Renal cortex interstitium (tissue), 11 donors: ENCODE measurements around the gene FLCN. TPM values are rescaled to one million over a fixed set of nuclear protein-coding genes. Genes with fewer than 3 reads are reported as not detected.
A peak's percentile ranks its signal among the peaks of the same experiment; 100 is the strongest.
"Not testable (repeated sequence)": the region's sequence is repeated elsewhere in the genome, so short reads cannot be mapped to it uniquely, and the experiment has no call there.

ENCODE experiments used
- DNase-seq, 11 donors: peaks; one replicate each; pipeline ENCODE4 v3.0.0-alpha.2; 2013; ENCODE audit warnings: low read depth in 9 of 11, low spot score in 4 of 11; ENCODE audit errors: extremely low read depth in 1 of 11
- polyA plus RNA-seq, 3 donors: library from polyadenylated mRNA; unstranded; fragments of 120-200 nt; gene quantifications; one replicate each; pipeline ENCODE4 v1.2.1, GENCODE V29; 2013; ENCODE audit not compliant: insufficient read length in 3 of 3

The FLCN gene
- polyA plus RNA-seq, 3 donors = 27.1 to 41.8 (median 29.7) TPM

DNA sequence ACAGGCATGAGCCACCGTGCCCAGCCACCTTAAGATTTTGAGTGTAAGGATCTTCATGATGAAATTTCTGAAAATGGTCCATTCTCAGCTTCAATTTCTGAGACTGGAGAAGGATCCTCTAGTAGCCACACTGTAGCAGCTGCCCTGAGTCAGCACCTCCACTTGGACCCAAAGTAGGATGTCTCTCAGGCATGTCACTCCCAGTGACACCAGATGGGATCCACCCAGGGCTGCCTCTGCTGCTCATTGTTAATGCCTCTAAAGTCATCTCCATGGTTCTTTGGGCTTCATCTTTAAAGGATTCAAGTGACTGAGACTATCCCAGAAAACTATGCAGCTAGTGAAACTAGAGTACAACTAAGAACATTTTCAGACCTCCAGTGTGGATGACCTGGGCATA lies 38.7 kb downstream of the FLCN start:
- no peak for DNase-seq

DNA sequence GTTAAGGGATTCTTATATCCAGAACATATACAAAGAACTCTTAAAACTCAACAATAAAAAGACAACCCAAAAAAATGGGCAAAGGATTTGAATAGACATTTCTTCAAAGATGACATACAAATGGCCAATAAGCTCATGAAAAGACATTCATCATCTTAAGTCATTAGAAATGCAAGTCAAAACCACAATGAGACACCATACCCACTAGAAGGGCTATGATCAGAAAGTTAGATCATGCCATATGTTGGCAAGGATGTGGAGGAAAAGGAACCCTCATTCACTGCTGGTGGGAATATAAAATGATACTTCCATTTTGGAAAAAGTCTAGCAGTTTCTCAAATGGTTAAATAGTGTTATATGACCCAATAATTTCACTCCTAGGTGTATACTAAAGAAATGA lies 40.2 kb downstream of the FLCN start:
- DNase-seq = no peak

DNA sequence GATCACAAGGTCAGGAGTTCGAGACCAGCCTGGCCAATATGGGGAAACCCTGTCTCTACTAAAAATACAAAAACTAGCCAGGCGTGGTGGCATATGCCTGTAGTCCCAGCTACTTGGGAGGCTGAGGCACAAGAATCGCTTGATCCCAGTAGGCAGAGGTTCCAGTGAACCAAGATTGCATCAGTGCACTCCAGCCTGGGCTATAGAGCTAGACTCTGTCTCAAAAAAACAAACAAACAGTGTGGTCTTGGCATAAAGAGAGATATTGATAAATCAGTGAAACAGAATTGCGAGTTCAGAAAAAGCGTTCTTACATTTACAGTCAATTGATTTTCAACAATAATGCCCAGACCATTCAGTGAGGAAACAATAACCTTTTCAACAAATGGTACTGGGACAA lies 41.5 kb downstream of the FLCN start:
- not testable (repeated sequence) for DNase-seq

DNA sequence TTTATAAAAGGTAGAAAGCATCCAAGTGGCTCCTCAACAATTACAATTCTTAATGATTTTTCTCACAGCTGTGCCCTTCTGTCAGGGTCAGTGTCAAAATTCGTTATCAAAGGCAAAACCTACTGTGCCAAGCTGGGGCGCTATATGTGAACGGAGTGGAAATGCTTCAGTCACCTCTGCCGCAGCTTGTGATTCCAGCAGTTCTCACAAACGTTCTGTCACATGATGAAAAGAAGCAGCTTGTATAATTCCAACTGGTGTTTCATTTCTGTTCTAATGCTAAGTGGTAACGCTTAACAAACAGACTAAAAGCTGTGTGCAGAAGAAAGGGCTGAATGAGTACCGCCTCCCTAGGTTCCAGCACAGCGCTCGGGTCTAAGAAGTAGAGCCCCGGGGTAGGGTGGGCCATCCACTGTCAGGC lies 45.0 kb downstream of the FLCN start:
- peak in 1 of 11 donors; percentile 31 for DNase-seq

DNA sequence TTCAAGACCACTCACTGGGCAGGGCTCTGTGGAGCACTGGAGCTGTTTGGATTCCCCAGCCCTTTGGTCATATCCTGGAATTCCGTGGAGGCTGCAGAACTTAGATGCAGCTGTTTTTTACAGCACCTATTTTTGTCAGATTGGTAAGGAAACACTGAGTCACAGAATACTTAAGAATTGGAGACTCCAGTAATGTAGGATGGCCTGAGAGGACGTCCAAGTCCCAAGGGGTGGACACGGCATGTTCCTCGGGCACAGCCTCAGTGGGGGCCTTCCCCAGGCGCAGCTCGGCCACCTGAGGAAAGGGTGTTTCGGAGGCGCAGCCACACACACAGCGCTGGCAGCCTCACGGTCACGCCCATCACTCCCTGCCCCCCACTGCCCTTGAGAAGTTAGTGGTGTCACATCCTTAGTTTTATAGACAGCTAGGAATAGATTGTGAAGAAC lies 45.6 kb downstream of the FLCN start:
- no peak for DNase-seq

DNA sequence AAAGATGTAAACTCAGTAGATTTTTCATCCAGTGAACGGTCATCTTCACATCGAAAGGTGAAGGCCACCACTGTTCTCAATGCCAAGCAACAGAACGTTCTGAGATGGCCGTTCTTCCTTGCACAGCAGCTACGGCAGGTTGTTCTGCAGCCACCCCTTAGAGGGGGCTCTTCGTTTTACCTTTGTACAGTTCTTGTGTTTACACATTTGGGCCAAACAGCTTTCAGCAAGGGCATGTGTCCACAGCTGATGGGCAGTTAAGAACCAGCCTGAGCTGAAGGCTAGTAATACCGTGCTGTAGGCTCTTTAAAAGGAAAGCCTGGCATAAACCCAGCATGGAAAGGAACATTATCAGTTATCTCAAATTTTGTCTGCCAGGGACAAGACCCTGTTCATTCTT lies 46.8 kb downstream of the FLCN start:
- no peak for DNase-seq

DNA sequence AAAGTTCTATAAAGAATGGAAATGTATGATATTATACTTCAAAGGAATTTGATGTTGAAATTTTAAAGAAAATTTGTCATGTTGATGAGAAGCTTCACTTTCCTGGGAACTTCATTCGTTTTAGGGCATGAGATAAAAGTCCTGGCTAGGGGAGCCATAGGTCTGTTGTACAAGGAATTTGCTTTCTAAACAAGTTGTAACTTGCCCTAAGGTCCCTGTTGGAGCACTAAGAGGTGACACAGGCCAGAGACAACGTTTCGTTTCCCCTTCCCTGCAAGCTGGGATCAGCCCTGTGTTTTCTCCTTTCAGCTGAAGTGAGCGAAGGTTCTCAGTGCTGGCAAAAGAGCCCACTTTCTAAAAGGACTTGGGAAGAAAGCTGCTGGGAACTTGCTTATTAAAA lies 47.4 kb downstream of the FLCN start:
- DNase-seq = no peak

DNA sequence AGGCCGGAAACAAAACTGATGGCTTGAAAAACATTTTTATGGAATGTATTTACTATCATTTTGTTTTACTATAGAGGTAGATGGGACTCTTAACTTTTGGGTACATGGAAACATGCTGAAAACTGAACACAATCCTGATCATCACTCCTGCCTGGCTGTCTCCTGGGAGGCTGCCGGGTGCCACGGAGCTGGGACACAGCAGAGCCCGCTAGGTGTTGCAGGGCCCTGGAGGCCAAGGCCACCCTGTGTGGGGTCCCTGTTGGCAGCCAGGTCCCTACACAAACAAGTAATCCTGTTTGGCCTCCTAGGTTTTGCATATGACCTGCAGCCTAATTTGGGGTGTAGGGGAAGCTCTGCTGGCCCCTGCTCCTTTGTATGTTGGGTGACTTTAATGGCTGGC lies 48.4 kb downstream of the FLCN start:
- DNase-seq = no peak

DNA sequence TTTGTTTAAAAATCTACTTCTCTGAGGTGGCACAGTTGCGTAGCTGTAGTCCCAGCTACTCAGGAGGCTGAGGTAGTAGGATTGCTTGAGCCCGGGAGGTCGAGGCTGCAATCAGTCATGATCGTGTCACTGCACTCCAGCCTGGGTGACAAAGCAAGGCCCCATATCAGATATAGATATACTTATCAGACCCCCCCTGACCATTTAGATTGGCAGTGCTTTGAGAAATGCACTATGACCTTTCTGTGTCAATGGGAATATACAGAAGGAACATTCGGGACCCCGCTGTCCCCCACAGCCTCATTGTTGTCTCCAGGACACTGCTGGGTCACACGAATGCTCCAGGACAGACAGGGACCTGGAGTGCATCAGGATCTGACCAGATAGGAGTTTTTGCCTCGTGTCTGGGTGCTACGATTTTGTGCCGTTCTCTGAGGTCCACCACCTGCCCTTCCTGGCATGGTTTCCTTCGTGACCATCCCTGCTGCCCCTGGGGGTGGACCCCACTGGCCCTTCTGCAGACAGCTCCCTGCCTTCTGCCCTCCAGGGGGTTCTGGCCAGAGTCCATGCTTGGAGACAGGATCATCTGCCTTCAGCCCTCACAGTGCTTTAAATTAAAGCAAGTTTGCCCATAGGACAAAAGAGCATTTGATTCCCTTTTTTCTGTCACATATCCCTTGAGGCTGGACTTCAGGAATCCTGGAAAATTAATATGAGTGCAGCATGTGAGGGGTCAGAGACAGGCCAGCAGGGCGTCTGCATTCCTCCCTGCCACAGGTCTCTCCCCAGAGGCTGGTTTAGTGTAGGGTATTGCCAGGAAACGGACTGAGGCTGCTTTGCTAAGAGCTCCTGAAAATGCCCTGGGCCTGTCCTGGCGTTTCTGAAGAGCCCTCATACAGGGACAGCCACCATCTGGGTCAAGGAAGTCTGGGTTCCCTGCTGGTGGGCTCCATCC lies 50.1 kb downstream of the FLCN start:
- no peak for DNase-seq

DNA sequence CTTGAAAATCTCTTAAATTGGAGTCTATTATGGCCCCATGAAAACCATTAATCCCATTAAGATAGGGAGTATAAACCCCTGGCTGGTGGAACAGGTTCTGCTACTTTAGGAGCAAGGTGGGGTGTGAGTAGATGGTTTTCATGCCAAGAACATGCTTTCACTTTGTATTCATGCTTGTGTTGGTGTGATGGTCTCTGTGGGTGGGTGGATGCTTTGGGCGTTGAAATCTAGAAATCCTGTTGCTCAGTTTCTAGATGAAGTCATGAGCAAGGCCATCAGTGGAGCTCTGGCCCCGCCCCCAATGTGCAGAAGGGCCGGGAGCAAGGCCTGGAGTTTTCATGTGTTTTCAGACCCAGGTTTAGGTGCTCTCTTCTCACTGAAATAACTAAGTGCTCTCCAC lies 50.9 kb downstream of the FLCN start:
- DNase-seq = peak in 1 of 11 donors; percentile 32

DNA sequence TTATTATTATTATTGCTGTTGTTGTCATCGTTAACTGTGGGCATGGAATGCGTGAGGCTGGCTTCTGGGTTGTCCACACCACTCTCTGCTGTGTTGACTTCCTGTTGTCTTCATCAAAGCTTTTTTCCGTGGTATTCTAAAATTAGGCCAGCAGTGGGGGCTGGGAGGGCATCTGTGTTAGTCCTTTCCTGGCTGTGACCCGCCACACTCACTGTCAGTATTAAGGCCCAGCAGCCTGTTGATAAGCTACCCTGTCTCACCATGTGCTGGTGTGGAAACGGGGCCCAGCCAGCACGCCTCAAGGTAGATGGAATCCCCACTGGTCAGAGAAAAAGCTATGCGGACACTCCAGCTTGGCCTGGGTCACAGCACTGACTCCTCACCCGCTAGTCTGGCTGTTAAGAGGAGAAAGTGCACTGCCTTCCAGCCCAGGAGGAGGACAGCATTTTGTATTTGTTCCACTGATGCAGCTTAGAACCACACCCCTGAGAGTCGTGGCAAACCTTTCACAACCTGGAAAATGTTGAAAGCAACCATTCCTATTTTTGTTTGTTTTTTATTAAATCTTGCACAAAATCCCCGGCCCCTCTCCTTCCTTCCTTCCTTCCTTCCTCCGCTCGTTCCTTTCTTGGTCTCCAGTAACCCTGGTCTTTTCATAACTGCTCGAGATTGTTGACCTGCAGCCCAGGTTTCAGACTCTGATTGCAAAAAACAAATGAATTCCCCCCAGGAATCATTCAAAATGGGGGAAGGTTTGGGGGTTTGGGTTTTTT lies 51.8 kb downstream of the FLCN start:
- DNase-seq = not testable (repeated sequence)

DNA sequence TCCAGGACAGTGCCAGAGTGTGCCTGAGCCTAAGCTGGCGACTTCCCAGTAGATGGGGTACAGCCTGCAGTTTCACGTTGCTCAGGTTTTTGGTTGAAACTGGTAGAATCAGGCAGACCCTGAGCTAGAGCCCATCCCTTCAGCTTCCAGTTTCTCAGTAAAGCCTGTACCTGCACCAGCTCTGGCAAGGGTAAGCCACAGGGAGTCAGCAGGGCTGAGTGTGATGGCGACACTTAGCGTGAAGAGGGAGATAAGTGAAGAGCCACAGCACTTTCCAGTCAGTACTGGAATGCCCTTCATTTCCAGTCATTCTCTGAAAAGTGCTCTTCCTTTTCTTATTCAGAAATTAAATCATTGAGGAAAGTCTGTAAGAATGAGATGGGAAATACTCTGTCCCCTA lies 53.2 kb downstream of the FLCN start:
- DNase-seq = no peak

DNA sequence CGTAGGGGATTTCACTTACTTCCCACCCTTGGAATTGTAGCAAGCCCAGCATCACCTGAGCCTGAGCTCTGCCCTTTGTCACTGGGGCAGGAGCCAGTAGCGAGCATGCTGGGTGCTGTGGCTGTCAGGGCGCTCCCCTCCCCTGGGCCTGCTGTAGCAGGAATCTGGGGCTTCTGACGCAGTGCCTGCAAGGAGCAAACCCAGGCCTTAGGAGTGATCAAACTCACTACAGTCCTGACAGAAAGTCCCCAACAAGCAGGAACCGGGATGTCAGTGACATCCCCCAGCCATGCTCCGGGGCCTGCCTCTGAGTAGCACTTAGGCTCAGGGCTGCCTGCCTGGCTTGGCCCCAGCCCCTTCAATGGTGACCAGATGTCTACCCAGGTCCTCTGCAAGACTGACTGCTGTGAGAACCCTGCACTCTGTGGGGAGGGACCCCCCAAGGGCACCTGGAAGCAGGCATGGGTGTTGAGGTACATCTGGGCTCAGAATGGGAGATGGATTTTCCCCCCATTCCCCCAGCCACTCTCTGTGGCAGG lies 54.3 kb downstream of the FLCN start:
- DNase-seq = no peak

DNA sequence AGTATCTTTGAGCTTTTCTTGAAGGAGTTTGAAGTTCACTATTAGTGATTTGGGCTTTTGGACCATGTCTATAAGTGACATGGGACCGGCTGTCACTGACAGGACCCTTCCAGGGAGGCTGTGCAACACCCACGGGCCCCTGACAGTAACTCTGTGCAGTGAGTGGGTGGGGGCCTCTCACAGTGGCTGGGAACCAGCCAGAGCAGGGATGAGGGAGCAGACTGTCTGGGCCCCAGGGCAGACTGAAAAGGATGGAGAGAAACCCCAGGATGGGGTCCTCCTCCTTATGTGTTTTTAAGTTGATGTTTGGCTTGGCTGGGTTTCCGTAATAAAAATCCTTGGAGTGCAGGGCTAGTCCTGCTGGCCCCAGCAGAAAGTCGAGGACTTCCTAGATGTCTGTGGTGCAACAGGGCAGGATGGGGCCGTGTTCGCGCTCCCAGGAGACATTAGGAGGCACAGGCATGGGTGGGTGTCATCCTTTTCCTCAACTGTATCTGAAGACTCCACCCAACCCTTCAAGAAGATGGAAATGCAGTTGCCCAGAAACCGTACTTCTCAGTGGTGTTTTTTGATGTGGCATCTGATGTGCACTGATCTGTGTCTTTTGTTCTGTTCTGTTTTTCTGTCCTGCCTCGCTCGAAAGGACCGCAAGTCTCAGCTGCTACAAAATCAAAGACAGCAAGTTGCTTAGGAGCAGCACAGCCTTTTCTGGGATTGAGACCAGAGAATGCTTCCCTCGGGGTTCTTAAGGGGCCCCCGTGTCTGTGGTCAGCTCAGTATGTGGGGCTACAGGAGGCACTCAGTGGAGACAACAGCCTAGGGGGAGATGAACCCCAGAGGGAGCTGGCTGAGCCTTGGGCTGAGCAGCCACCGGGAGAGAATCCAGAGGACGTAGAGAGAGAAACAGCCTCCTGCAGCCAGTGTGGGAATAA lies 55.0 kb downstream of the FLCN start:
- DNase-seq = no peak

DNA sequence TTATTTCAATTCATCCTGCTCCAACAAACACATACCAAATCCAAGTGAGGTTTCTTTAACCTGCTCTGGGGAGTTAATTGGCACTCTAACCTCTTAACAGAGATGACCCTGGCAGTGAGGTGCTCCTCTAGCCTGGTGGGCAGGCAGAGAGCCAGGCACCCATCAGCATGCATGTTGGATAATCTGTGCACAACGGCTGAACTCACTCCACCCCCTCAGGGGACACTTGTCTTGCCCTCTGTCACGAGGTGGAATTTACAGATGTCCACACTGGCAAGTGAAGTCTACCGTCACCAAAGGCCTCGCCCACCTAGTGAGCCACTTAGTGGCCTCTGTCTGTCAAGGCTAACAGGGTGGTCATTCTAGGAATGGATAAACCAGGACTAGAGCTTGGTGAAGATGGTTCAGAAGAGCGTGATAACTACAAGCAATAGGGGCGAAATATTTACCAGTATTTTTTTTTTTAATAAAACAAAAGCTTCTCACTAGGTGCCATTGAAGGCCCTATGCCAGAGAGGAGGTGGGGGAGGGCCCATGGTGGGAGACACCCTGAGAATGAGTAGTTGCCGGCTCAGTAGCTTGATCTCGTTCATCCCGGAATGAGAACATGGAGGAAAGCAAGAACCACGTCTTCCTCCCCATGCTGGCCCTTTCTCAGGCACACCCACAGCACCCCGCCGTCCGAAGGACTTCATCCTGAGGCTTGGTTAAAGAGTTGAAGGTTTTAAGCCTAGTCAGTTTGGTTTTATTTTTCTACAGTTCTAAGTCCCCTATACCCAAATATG lies 56.0 kb downstream of the FLCN start:
- no peak for DNase-seq

DNA sequence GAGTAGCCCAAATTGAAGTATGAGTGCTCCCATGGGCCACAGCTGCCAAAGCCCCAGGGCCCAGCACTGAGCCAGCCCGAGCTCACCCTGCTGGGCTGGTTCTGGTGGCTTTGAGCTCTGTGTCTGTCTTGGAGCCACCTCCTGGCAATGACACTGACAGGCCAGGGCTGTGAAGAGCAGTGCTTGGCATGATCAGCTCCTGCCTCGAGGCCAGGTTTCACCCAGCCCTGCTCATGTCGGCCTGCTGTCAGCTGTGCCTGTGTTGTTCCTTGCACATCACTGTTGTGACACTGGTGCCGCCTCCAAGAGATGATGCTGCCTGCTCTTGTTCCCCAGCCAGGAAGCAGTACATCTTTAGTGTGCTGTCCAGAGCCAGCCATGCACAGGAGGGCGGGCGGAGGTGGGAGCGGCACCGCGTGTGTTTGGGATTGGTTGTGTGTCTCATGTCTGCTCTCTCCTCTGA lies 56.8 kb downstream of the FLCN start:
- no peak for DNase-seq

DNA sequence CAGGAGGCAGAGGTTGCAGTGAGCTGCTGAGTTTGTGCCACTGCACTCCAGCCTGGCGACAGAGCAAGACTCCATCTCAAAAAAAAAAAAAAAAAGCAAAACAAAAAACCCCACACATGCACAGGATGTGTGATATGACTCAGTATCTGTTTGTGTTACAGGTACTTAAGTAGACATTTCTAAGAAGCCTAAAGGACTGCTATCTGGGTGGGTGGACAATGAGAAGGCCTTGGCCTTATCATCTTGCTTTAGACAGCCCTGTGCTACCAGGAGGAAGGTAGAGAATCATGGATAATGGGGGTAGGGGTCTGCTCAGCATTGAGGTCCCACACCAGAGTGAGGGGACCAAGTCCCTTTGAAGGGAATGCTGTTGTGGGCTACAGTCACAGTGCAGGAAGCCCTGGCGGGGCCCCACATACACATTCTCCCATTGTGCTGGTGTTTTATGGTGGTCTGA lies 57.6 kb downstream of the FLCN start:
- no peak for DNase-seq

DNA sequence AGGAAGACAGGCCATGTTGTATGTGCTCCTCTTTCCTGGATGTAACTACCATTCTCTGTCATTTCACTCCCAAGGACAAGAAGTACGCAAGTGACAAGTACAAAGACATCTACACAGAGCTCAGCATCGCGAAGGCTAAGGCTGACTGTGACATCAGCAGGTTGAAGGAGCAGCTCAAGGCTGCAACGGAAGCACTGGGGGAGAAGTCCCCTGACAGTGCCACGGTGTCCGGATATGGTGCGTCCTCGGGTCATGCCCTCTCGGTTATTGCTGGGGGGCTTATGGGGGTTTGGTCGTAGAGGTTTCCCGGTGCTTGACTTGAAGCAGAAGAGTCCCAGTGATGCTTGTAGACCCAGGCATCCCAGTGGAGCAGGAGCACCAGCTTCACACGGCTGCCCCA lies 59.8 kb downstream of the FLCN start:
- no peak for DNase-seq
